ENCODE data around the gene ATP10A.

The ATP10A gene

DNA sequence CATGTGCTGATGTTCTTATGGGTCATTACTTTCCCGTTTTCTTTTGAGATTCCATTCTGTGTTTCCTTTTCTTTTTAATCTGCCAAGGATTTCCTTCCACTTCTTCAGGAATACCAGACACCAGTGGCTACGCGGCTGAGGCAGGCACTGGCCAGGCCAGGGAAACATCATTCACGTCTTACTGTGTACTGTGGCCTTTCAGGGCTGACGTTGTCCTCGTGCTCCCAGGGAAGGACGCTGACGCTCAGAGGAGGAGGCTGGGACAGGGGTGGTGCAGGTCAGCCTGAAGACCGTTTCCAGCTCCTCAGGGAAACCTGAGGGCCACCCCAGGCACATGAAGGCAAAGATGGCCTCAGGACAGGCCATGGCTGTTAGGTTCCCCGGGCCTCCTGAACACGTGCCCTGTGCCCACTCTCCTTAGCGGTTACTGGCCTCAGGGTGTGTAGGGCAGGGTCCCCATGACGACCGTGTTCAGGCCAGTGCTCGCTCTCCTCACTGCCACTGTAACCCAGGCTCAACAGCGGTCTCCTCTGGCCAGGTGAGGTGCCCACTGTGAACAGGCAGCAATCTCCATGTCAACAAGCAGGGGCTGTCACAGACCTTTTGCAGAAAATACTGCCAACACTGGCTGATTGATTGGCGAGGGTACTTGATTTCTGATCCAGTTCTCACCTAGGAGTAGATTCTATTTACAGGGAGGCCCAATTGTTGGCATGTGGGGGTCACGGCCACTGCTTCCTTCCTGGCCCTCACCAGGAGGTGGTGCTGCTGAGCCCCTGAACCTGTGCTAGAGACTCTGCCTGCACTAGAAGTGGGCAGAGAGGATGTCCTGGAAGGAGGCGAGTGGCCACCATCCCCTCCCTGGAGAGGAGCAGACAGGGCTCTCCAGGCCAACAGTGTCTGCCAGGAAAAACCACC lies 169.5 kb downstream of the ATP10A start:
- Histone ChIP-seq H3K27me3 (ENCODE audit: insufficient read depth, low read length) (no peaks in the 10 kb centered on the region), H3K9me2 (ENCODE audit: low read depth, low read length) (no peaks in the 10 kb centered on the region), H3K27ac (ENCODE audit: low read depth, low read length, poor library complexity, severe bottlenecking) (no peak overlapping the region), H3K4me2 (ENCODE audit: low read length) (no peak overlapping the region), H3F3A (ENCODE audit: insufficient read depth, low read length) (no peaks in the 10 kb centered on the region), H3K9me3 (ENCODE audit: low read length) (no peaks in the 10 kb centered on the region), H4K20me1 (ENCODE audit: insufficient read depth, low read length) (no peaks in the 10 kb centered on the region), H3K36me3 (ENCODE audit: insufficient read depth, low read length) (no peaks in the 10 kb centered on the region), H2AFZ (ENCODE audit: low read length) (no peak overlapping the region), H3K4me1 (ENCODE audit: insufficient read depth, low read length, severe bottlenecking) (no peaks in the 10 kb centered on the region), H3K9ac (ENCODE audit: low read length) (no peak overlapping the region), H3K4me3 (ENCODE audit: low read depth, low read length, poor library complexity, severe bottlenecking) (no peak overlapping the region), H3K79me2 (ENCODE audit: insufficient read depth, low read length) (no peaks in the 10 kb centered on the region)
- no peak for TF ChIP-seq EZH2 (IDR thresholded peaks at IDR 0.05; ENCODE audit: borderline replicate concordance, low read length)
- TF ChIP-seq, protein P1, sequence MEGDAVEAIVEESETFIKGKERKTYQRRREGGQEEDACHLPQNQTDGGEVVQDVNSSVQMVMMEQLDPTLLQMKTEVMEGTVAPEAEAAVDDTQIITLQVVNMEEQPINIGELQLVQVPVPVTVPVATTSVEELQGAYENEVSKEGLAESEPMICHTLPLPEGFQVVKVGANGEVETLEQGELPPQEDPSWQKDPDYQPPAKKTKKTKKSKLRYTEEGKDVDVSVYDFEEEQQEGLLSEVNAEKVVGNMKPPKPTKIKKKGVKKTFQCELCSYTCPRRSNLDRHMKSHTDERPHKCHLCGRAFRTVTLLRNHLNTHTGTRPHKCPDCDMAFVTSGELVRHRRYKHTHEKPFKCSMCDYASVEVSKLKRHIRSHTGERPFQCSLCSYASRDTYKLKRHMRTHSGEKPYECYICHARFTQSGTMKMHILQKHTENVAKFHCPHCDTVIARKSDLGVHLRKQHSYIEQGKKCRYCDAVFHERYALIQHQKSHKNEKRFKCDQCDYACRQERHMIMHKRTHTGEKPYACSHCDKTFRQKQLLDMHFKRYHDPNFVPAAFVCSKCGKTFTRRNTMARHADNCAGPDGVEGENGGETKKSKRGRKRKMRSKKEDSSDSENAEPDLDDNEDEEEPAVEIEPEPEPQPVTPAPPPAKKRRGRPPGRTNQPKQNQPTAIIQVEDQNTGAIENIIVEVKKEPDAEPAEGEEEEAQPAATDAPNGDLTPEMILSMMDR (IDR thresholded peaks at IDR 0.05; ENCODE audit: low read length): peak; percentile 78

GRCh38 chr15:25691544-25692430 lies 171.3 kb downstream of the ATP10A start:
- H3K27me3 ChIP-seq (ENCODE audit: insufficient read depth, low read length): no peaks in the 10 kb centered on the region
- H4K20me1 ChIP-seq (ENCODE audit: insufficient read depth, low read length): no peaks in the 10 kb centered on the region
- TF ChIP-seq, protein P1 (IDR thresholded peaks at IDR 0.05; ENCODE audit: low read length): peak; percentile 28; the same call in 1 of the 2 replicates
- no peak for TF ChIP-seq EZH2 (IDR thresholded peaks at IDR 0.05; ENCODE audit: borderline replicate concordance, low read length)
- no peak overlapping the region for H3K4me2 ChIP-seq (ENCODE audit: low read length)
- no peaks in the 10 kb centered on the region for H3K4me1 ChIP-seq (ENCODE audit: insufficient read depth, low read length, severe bottlenecking)
- no peaks in the 10 kb centered on the region for H3K79me2 ChIP-seq (ENCODE audit: insufficient read depth, low read length)
- H3K4me3 ChIP-seq (ENCODE audit: low read depth, low read length, poor library complexity, severe bottlenecking): no peak overlapping the region
- no peaks in the 10 kb centered on the region for H3K9me2 ChIP-seq (ENCODE audit: low read depth, low read length)
- no peak overlapping the region for H3K27ac ChIP-seq (ENCODE audit: low read depth, low read length, poor library complexity, severe bottlenecking)
- no peak overlapping the region for H2AFZ ChIP-seq (ENCODE audit: low read length)
- no peak overlapping the region for H3K9ac ChIP-seq (ENCODE audit: low read length)
- no peaks in the 10 kb centered on the region for H3K36me3 ChIP-seq (ENCODE audit: insufficient read depth, low read length)
- no peaks in the 10 kb centered on the region for H3F3A ChIP-seq (ENCODE audit: insufficient read depth, low read length)
- H3K9me3 ChIP-seq (ENCODE audit: low read length): no peaks in the 10 kb centered on the region

DNA sequence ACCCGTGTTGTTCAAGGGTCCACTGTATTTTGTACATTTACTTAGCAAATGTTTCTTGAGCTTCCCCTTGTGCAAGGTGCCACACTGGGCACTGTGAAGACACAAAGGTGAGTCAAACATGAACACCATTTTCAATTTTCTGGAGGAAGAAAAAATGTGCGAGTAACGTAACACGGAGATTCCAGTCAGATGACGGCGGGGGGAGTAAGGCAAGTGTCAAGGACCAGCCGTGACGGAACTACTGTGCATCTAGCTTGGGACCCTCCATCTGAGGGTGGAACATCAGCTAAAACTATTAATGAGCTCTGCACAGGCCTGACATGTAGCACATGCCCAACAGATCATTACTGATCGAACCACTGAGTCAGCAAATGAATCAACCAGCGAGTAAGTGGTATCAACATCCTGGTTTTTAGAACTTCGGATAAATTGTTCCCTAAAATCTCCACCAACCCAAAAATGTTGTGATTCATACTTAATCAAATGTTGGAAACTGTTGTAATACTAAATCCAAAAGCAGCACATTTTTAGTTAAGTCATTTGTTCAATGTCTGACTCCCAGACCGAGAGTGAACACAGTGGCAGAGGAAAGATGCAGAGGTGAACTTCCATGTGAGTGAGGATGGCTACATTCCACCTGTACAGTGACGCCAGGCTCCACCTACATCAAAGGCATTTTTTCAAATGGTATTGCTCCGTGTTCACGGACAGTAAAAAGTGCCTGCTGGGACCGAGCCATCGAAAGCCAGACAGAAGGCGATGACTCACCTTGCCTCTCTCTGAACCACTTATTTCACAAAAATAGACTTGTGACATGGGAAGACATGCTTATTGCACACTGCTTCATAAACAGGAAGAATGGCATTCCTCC lies 172.2 kb downstream of the ATP10A start:
- no peak overlapping the region for H3K9ac ChIP-seq (ENCODE audit: low read length)
- no peaks in the 10 kb centered on the region for H3K9me2 ChIP-seq (ENCODE audit: low read depth, low read length)
- TF ChIP-seq, protein P1 (IDR thresholded peaks at IDR 0.05; ENCODE audit: low read length): no peak
- TF ChIP-seq EZH2 (IDR thresholded peaks at IDR 0.05; ENCODE audit: borderline replicate concordance, low read length): no peak
- H3K27ac ChIP-seq (ENCODE audit: low read depth, low read length, poor library complexity, severe bottlenecking): no peak overlapping the region
- no peaks in the 10 kb centered on the region for H4K20me1 ChIP-seq (ENCODE audit: insufficient read depth, low read length)
- no peaks in the 10 kb centered on the region for H3F3A ChIP-seq (ENCODE audit: insufficient read depth, low read length)
- no peaks in the 10 kb centered on the region for H3K36me3 ChIP-seq (ENCODE audit: insufficient read depth, low read length)
- no peaks in the 10 kb centered on the region for H3K9me3 ChIP-seq (ENCODE audit: low read length)
- H3K4me1 ChIP-seq (ENCODE audit: insufficient read depth, low read length, severe bottlenecking): no peaks in the 10 kb centered on the region
- H3K4me3 ChIP-seq (ENCODE audit: low read depth, low read length, poor library complexity, severe bottlenecking): no peak overlapping the region
- no peaks in the 10 kb centered on the region for H3K79me2 ChIP-seq (ENCODE audit: insufficient read depth, low read length)
- H3K4me2 ChIP-seq (ENCODE audit: low read length): no peak overlapping the region
- H2AFZ ChIP-seq (ENCODE audit: low read length): no peak overlapping the region
- H3K27me3 ChIP-seq (ENCODE audit: insufficient read depth, low read length): no peaks in the 10 kb centered on the region
